Measurements from ENCODE around the gene SLC8A3. TPM values are rescaled to one million over a fixed set of nuclear protein-coding genes. Genes with fewer than 3 reads are reported as not detected.

SLC8A3 gene
- total and polyA plus RNA-seq, 2 donors (not counting 3 experiments of a cell fraction or from before 2014, with no cell fraction given), result not detected

DNA sequence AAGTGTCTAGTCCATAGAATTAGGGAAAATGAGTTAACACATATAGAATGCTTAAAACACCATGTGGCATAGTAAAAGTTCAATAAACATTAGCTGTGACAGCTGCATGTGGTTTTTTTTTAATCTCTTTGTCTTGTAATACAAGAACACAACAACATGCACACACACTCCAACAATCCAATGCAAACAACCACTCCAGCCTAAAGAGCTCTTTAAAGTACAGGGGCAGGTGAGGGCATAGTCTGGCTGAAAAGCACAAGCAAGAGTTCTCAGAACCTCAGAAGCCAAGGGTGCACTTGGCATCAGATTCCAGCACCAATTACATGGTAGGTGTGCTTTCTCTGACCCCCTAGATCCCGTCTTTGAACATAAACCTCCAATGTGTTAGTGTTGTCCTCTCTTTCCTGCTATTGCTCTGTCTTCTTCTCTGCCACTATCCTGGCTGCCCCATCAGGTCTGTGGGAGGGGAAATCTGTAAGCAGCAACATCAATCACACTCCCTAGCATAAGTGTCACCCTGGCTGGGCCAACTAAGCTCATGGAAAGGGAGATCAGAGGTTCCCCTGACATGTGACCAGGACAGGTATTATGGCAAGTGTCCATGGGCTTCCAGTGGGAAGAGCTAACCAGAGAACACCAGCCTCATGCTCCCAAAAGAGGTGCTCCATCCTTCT, 91.0 kb downstream of the SLC8A3 start:
- peaks cover 0 to 6% of the 10 kb centered on the region in 2 experiments for H3K27me3 ChIP-seq (ENCODE audit: control insufficient read depth in 2 of 2, insufficient read depth in 2 of 2, low read length in 2 of 2)
- no peaks in the 10 kb centered on the region for H3K9me3 ChIP-seq (replicated peaks; ENCODE audit: control insufficient read depth, insufficient read depth, low read length)
- H3K27ac ChIP-seq (ENCODE audit: insufficient read depth, low read depth, low read length), result no peak overlapping the region
- BruUV-seq (replicated peaks), result no TSS peak
- DNase-seq (ENCODE audit: low read depth, low spot score) (no peak), FAIRE-seq (no peak)
- H3K9me1 ChIP-seq (replicated peaks; ENCODE audit: control insufficient read depth, extremely low read depth, insufficient read depth, low read length), result no peaks in the 10 kb centered on the region
- dilution Hi-C loops (cut with MboI; ENCODE audit: extremely low pct_ligation_motif_present, low sequenced_read_pairs) (no loop called here), intact Hi-C loops (cut with micrococcal nuclease) (no loop called here)
- H3K79me2 ChIP-seq (ENCODE audit: control insufficient read depth, insufficient read depth, low read length), result no peaks in the 10 kb centered on the region
- no peak overlapping the region for H3K9ac ChIP-seq (replicated peaks; ENCODE audit: extremely low read depth, insufficient read depth, low read length)
- H3K4me3 ChIP-seq (replicated peaks in 1 of 3; ENCODE audit: insufficient read depth in 1 of 3, low read depth in 1 of 3, low read length in 3 of 3), result no peak overlapping the region
- no peak overlapping the region for H3K4me2 ChIP-seq (ENCODE audit: insufficient read depth, low read length)
- H3K36me3 ChIP-seq (ENCODE audit: control insufficient read depth in 2 of 2, extremely low read depth in 1 of 2, insufficient read depth in 2 of 2, low read length in 2 of 2), result no peaks in the 10 kb centered on the region
- no peak for TF ChIP-seq EZH2 (IDR thresholded peaks at IDR 0.05; ENCODE audit: borderline replicate concordance, low read depth, low read length, severe bottlenecking)
- TF ChIP-seq POLR2AphosphoS5 (IDR thresholded peaks at IDR 0.05; ENCODE audit: insufficient read depth, low read depth, low read length), result no peak
- no peak for TF ChIP-seq CTCF (IDR thresholded peaks at IDR 0.05; ENCODE audit: extremely low read depth in 1 of 2, insufficient read depth in 1 of 2, low read depth in 1 of 2, low read length in 2 of 2)
- no peak for TF ChIP-seq MAX (IDR thresholded peaks at IDR 0.05; ENCODE audit: insufficient read depth, insufficient read length)
- no peak for TF ChIP-seq GATA2 (IDR thresholded peaks at IDR 0.05; ENCODE audit: insufficient read depth, insufficient read length, low read depth, low read length)
- no peak for TF ChIP-seq MYC (IDR thresholded peaks at IDR 0.05; ENCODE audit: low read depth, low read length)
- TF ChIP-seq JUN (IDR thresholded peaks at IDR 0.05; ENCODE audit: borderline replicate concordance, insufficient read depth, insufficient read length, low read depth), result no peak
- TF ChIP-seq POLR2A (IDR thresholded peaks at IDR 0.05; ENCODE audit: low read depth, low read length), result no peak
- no peak for TF ChIP-seq FOS (IDR thresholded peaks at IDR 0.05; ENCODE audit: borderline replicate concordance, insufficient read depth, low read length)
- POLR2A ChIA-PET, result no interaction called here
- no peak overlapping the region for H2AFZ ChIP-seq (ENCODE audit: low read depth, low read length)
- no peaks in the 10 kb centered on the region for H4K20me1 ChIP-seq (replicated peaks; ENCODE audit: control insufficient read depth, extremely low read depth, insufficient read depth, low read length)
- no peaks in the 10 kb centered on the region for H3K4me1 ChIP-seq (ENCODE audit: control insufficient read depth, extremely low read depth, insufficient read depth, low read length)
- CTCF ChIA-PET, result interaction anchor here (1.5 kb wide), 2 partner anchors 10 kb away, joined by 7 to 10 read pairs; no protein-coding TSS in a partner anchor

All from endothelial cell of umbilical vein (primary cell).